Endothelial cell of umbilical vein (primary cell): ENCODE data around the gene KLHL9. TPM values are rescaled to one million over a fixed set of nuclear protein-coding genes. Genes with fewer than 3 reads are reported as not detected.

Experiments
- BruUV-seq: library from RNA; stranded (reverse); fragments of 400-500 nt; replicated peaks from 2 replicates; lab custom pipeline; 2021; lab: Mats Ljungman, UMichigan
- CTCF ChIA-PET: fragments of 300-600, 350-600 bp; sonication (Branson Sonifier 250); formaldehyde crosslinking; loops from one replicate; lab custom pipeline; 2021; ENCODE audit warnings: antibody characterized with exemption, inconsistent platforms; lab: Charles Lee
- POLR2A ChIA-PET: fragments of 300-600, 350-600 bp; sonication (Branson Sonifier 250); formaldehyde crosslinking; loops from one replicate; lab custom pipeline; 2021; ENCODE audit warnings: antibody characterized with exemption, inconsistent platforms; lab: Charles Lee
- DNase-seq: peaks from one replicate; pipeline ENCODE4 v3.0.0-alpha.2; 2011; ENCODE audit warnings: low read depth, low spot score
- FAIRE-seq: peaks from 2 replicates; lab custom pipeline; 2011; peaks lifted over from hg19 to GRCh38; lab: Jason Lieb, UNC
- H2AFZ ChIP-seq: 2 replicates; pipeline ENCODE4 v1.6.0; 2012; ENCODE audit warnings: low read depth, low read length, control low read depth, inconsistent platforms
- H3K27ac ChIP-seq: 2 replicates; pipeline ENCODE4 v1.5.1; 2011; ENCODE audit warnings: low read depth, mild to moderate bottlenecking, control low read depth, low read length, moderate library complexity; ENCODE audit not compliant: insufficient read depth
- H3K27me3 ChIP-seq, 2 experiments: 2 replicates each; pipeline versions ENCODE4 v1.6.0 to v1.6.1; 2011; ENCODE audit warnings: low read length in 2 of 2, mixed read lengths in 1 of 2; ENCODE audit not compliant: control insufficient read depth in 2 of 2, insufficient read depth in 2 of 2
- H3K36me3 ChIP-seq, 2 experiments: 2 replicates in 1 of 2; 3 replicates in 1 of 2; pipeline ENCODE4 v1.5.1; 2011; ENCODE audit warnings: low read length in 2 of 2, mild to moderate bottlenecking in 1 of 2, moderate library complexity in 1 of 2; ENCODE audit not compliant: control insufficient read depth in 2 of 2, insufficient read depth in 2 of 2; ENCODE audit errors: extremely low read depth in 1 of 2
- H3K4me1 ChIP-seq: 3 replicates; pipeline ENCODE4 v1.5.1; 2011; ENCODE audit warnings: mild to moderate bottlenecking, low read length; ENCODE audit not compliant: control insufficient read depth, insufficient read depth; ENCODE audit errors: extremely low read depth
- H3K4me2 ChIP-seq: 2 replicates; pipeline ENCODE4 v1.6.1; 2011; ENCODE audit warnings: low read length, control low read depth, mixed read lengths; ENCODE audit not compliant: insufficient read depth
- H3K4me3 ChIP-seq, 3 experiments: fragments of 200-600 bp in 1 of 3; sonication (generic), shearing (Covaris generic) in 1 of 3; replicated peaks in 1 of 3; 2 replicates each; pipeline ENCODE4 v1.5.1; 2011 to 2016; ENCODE audit warnings: control low read depth in 3 of 3, low read length in 3 of 3, mild to moderate bottlenecking in 2 of 3, inconsistent platforms in 1 of 3, low read depth in 1 of 3, moderate library complexity in 1 of 3; ENCODE audit not compliant: insufficient read depth in 1 of 3
- H3K79me2 ChIP-seq: 2 replicates; pipeline ENCODE4 v1.6.0; 2012; ENCODE audit warnings: low read length, inconsistent platforms; ENCODE audit not compliant: control insufficient read depth, insufficient read depth
- H3K9ac ChIP-seq: replicated peaks from 2 replicates; pipeline ENCODE3; 2011; ENCODE audit warnings: low read length, control low read depth; ENCODE audit not compliant: insufficient read depth; ENCODE audit errors: extremely low read depth
- H3K9me1 ChIP-seq: replicated peaks from 3 replicates; pipeline ENCODE4 v1.6.0; 2011; ENCODE audit warnings: mild to moderate bottlenecking, low read length; ENCODE audit not compliant: control insufficient read depth, insufficient read depth; ENCODE audit errors: extremely low read depth
- H3K9me3 ChIP-seq: replicated peaks from 2 replicates; pipeline ENCODE4 v1.5.1; 2012; ENCODE audit warnings: low read length, inconsistent platforms; ENCODE audit not compliant: control insufficient read depth, insufficient read depth
- H4K20me1 ChIP-seq: replicated peaks from 2 replicates; pipeline ENCODE3; 2011; ENCODE audit warnings: mild to moderate bottlenecking, low read length; ENCODE audit not compliant: control insufficient read depth, insufficient read depth; ENCODE audit errors: extremely low read depth
- EZH2 ChIP-seq: IDR thresholded peaks from 2 replicates; pipeline ENCODE4 v1.6.1; 2012; ENCODE audit warnings: borderline replicate concordance, low read depth, mild to moderate bottlenecking, moderate library complexity, low read length, inconsistent platforms; ENCODE audit not compliant: severe bottlenecking
- GATA2 ChIP-seq: IDR thresholded peaks from 2 replicates; pipeline ENCODE4 v1.7.0; 2011; ENCODE audit warnings: low read depth, mild to moderate bottlenecking, moderate library complexity, mixed read lengths, low read length; ENCODE audit not compliant: insufficient read length, insufficient read depth
- JUN ChIP-seq: IDR thresholded peaks from 2 replicates; pipeline ENCODE4 v1.6.1; 2011; ENCODE audit warnings: borderline replicate concordance, low read depth; ENCODE audit not compliant: insufficient read length, insufficient read depth
- MAX ChIP-seq: IDR thresholded peaks from 2 replicates; pipeline ENCODE4 v1.6.1; 2011; ENCODE audit not compliant: insufficient read depth, insufficient read length
- MYC ChIP-seq: IDR thresholded peaks from one replicate; pipeline ENCODE4 v1.6.1; 2011; ENCODE audit warnings: mild to moderate bottlenecking, low read depth, low read length
- dilution Hi-C: fragments of 300-500 bp; cut with MboI; formaldehyde crosslinking; loops from one replicate; pipeline ENCODE4 v1.15.0; 2019; ENCODE audit warnings: low sequenced_read_pairs; ENCODE audit not compliant: extremely low pct_ligation_motif_present
- intact Hi-C: fragments of 100-400 bp; cut with micrococcal nuclease; formaldehyde crosslinking; loops from one replicate; pipeline ENCODE4 v1.10.0; 2022
- polyA plus RNA-seq, 4 experiments: library from polyadenylated mRNA; depleted of rRNA in 3 of 4; stranded (reverse) in 3 of 4; unstranded in 1 of 4; fragments of >200 nt; gene quantifications; 2 replicates each; pipeline versions ENCODE4 v1.2.1 to v1.2.3, GENCODE V29; 2011 to 2012; ENCODE audit warnings: missing spikeins in 1 of 4
- total RNA-seq: library from RNA; stranded (reverse); gene quantifications from 2 replicates; pipeline ENCODE4 v1.2.3, GENCODE V29; 2021
- TF ChIP-seq, protein P1 (sequence below), 2 donors: IDR thresholded peaks; 1 replicate in 1 of 2; 2 replicates in 1 of 2; pipeline ENCODE4 v1.5.1; 2011; ENCODE audit warnings: low read length in 2 of 2, mild to moderate bottlenecking in 2 of 2, moderate library complexity in 2 of 2, control low read depth in 1 of 2, inconsistent platforms in 1 of 2, low read depth in 1 of 2; ENCODE audit not compliant: insufficient read depth in 1 of 2; ENCODE audit errors: extremely low read depth in 1 of 2

Gene KLHL9
- total and polyA plus RNA-seq, 2 donors (not counting 3 experiments of a cell fraction or from before 2014, with no cell fraction given): 8.0 to 23.5 TPM

GRCh38 chr9:21316032-21316842 lies 19.0 kb downstream of the KLHL9 start:
- Histone ChIP-seq H3K79me2 (no peaks in the 10 kb centered on the region), H3K27ac (no peak overlapping the region), H3K4me3 (no peak overlapping the region), H2AFZ (no peak overlapping the region), H3K27me3 (peaks cover 10 to 25% of the 10 kb centered on the region in 2 experiments), H3K9me1 (no peaks in the 10 kb centered on the region), H3K9ac (no peak overlapping the region), H3K4me2 (no peak overlapping the region), H3K4me1 (peaks cover 13% of the 10 kb centered on the region), H3K36me3 (no peaks in the 10 kb centered on the region), H3K9me3 (no peaks in the 10 kb centered on the region), H4K20me1 (no peaks in the 10 kb centered on the region)
- TF ChIP-seq GATA2 (no peak), MYC (no peak), MAX (no peak), EZH2 (no peak), JUN (no peak)
- TF ChIP-seq, protein P1, sequence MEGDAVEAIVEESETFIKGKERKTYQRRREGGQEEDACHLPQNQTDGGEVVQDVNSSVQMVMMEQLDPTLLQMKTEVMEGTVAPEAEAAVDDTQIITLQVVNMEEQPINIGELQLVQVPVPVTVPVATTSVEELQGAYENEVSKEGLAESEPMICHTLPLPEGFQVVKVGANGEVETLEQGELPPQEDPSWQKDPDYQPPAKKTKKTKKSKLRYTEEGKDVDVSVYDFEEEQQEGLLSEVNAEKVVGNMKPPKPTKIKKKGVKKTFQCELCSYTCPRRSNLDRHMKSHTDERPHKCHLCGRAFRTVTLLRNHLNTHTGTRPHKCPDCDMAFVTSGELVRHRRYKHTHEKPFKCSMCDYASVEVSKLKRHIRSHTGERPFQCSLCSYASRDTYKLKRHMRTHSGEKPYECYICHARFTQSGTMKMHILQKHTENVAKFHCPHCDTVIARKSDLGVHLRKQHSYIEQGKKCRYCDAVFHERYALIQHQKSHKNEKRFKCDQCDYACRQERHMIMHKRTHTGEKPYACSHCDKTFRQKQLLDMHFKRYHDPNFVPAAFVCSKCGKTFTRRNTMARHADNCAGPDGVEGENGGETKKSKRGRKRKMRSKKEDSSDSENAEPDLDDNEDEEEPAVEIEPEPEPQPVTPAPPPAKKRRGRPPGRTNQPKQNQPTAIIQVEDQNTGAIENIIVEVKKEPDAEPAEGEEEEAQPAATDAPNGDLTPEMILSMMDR (IDR thresholded peaks at IDR 0.05; ENCODE audit: extremely low read depth in 1 of 2, insufficient read depth in 1 of 2, low read depth in 1 of 2, low read length in 2 of 2): no peak
- no TSS peak for BruUV-seq
- POLR2A ChIA-PET: no interaction called here
- dilution Hi-C loops: no loop called here
- DNase-seq: no peak
- CTCF ChIA-PET: interaction anchor here (0.7 to 1.9 kb wide), 5 partner anchors 10 to 80 kb away, joined by 3 to 5 read pairs (median 4); no protein-coding TSS in a partner anchor
- FAIRE-seq: no peak
- intact Hi-C loops: loop anchor here (5.0 kb wide), 3 partner anchors 121 to 366 kb away; no protein-coding TSS in a partner anchor
